ENCODE data around the gene WNT2.

DNA sequence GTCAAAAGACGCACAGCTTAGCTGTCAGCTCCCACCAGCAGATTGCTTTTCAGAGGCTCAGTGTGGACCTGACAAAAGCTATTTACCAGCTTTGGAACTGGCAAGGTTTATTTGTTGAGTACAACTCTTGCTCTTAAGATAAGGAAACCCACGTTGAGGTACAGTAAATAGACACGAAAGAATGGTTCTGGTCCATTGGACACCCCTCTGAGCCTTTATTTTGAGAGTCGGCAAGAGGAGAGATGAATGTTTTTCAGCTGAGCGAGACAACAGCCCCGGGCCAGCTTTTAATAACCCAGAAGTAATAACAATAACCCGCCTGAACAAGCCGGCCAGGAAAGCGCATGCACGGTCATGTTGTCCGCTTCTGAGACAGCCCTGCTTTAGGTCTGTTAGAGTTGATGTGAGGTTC is 49.0 kb downstream of the WNT2 start:
- TF ChIP-seq CTCF (IDR thresholded peaks at IDR 0.05), result no peak
- no peak for TF ChIP-seq POLR2A (IDR thresholded peaks at IDR 0.05)
